ENCODE measurements around the gene GPAM.
A peak's percentile ranks its signal among the peaks of the same experiment; 100 is the strongest.
"Not testable (repeated sequence)": the region's sequence is repeated elsewhere in the genome, so short reads cannot be mapped to it uniquely, and the experiment has no call there.

GPAM gene

DNA sequence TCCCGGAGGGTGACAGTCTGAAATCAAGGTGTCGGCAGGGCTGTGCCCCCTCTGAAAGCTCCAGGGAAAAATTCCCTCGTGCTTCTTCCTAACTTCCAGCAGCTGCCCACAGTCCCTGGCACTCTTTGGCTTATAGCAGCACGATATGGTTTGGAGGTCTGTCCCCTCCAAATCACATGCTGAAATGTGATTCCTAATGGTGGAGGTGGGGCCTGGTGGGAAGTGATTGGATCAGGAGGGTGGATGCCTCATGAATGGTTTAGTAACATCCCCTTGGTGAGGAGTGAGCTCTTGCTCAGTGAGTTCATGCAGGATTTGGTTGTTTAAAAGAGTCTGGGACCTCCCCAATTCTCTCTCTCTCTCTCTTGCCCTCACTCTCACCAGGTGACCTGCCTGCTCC is 51.1 kb downstream of the GPAM start:
- no peak for DNase-seq (ENCODE audit: low spot score)

- no peak for DNase-seq (ENCODE audit: low spot score)
Measured at GRCh38 chr10:112131996-112132395, 51.6 kb downstream of the GPAM start.

DNA sequence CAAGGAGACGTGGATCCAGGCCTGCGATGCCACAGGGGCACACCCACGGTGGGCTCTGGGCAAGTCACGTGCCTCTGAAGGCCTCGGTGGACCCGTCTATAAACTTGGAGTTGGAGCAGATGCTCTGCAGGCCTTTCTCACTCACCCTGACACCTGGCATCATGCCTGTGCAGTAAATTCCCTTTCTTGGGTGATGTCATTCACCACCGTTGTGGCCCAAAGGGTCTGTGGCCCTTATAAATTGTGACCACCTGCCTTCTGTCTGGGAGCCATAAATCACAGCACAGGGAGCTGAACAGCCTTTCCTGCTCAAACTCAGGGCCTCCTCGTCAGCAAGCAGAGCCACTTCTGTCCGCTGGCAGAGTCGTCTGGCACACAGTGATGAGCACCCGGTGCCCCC is 52.2 kb downstream of the GPAM start:
- no peak for DNase-seq (ENCODE audit: low spot score)

DNA sequence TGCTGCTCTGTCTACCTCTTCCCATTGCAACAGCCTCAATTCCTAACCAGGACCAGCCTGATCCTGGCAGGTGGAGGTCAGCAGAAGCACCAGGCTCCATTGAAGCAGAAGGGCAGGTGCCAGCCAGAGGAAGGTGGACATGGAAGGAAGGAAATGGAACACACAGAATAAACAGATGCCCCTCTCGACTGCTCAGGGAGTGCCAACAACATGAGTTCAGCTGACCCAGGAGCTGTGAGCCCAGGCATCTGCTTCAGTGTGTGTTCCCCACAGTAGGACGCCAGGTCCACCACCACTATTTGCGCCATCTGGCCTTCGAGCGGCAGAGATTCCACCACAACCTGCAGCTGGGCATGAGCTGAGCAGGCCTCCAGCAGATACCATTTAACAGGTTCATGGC is 56.7 kb downstream of the GPAM start:
- DNase-seq (ENCODE audit: low spot score), result no peak

DNA sequence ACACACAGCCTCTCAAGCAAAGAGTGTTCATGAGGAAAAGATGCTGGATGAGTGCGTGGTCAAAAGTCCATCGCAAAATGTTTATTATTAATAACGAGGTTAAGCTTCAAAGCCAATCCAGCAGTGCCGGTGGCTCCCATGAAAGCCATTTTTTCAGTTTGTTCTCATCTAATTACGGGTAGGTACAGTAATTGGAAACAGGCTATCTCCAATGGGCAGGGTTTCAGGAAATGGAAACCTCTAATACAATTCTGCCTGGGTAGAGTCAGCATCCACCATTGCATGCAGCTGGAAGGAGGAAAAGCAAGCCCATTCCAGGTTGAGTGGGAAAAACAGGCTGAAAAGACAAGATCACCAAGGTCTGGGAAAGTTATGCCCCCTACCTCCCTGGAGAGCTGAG is 57.4 kb downstream of the GPAM start:
- no peak for DNase-seq (ENCODE audit: low spot score)

- DNase-seq (ENCODE audit: low spot score), result no peak
Measured at GRCh38 chr10:112124866-112125265, 58.7 kb downstream of the GPAM start.

GRCh38 chr10:112122827-112123226 is 60.7 kb downstream of the GPAM start:
- no peak for DNase-seq (ENCODE audit: low spot score)

DNA sequence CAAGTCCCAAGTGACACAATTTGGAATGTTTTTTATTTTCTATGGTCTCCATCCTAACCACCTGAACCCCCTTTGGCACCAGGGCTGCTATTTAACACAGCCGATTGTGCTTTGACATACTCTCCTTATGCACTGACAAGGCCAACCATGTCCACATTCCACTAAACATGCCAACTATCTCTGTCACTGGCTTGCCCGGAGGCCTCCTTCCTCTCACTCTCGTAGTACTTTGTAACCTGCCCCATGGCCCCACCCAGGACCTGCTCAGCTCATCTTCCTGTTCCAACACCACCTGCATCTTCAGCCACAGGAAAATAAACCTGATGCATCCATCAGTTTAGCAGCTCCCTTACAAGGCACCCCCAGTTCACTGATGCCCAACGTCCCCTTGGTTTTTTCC is 63.1 kb downstream of the GPAM start:
- DNase-seq (ENCODE audit: low spot score), result no peak

GRCh38 chr10:112115781-112116385 is 67.7 kb downstream of the GPAM start:
- DNase-seq (ENCODE audit: low spot score), result peak; percentile 52

- not testable (repeated sequence) for DNase-seq (ENCODE audit: low spot score)
Measured at GRCh38 chr10:112109779-112110178, 73.8 kb downstream of the GPAM start.
